K562 (cell line): ENCODE measurements around the gene PPIF. TPM values are rescaled to one million over a fixed set of nuclear protein-coding genes. Genes with fewer than 3 reads are reported as not detected.

Experiments
- ATAC-seq: fragments of 200-7000 bp; cut with Tn5 transposase; 3 replicates; pipeline ENCODE4 v1.9.1; 2020; ENCODE audit warnings: moderate library complexity
- BruUV-seq: library from RNA; stranded (reverse); fragments of 400-500 nt; replicated peaks from 2 replicates; lab custom pipeline; 2021; lab: Mats Ljungman, UMichigan
- CTCF ChIA-PET: fragments of 300-600 bp; formaldehyde crosslinking; extraction: SDS; loops from one replicate; lab custom pipeline; 2021; ENCODE audit warnings: low intra/inter-chr PET ratio; lab: Yijun Ruan, JAX
- POLR2A ChIA-PET: fragments of 300-600, 350-650 bp; sonication (Branson Sonifier 250); formaldehyde crosslinking; extraction: SDS; loops from one replicate; lab custom pipeline; 2021; ENCODE audit warnings: antibody characterized with exemption, inconsistent platforms; lab: Yijun Ruan, JAX
- DNase-seq, 4 experiments: peaks; one replicate each; pipeline versions ENCODE4 v3.0.0 to v3.0.0-alpha.2; 2011 to 2018; ENCODE audit warnings: low spot score in 3 of 4, mixed read lengths in 3 of 4; ENCODE audit errors: extremely low read depth in 1 of 4
- FAIRE-seq: peaks from 2 replicates; lab custom pipeline; 2011; peaks lifted over from hg19 to GRCh38; lab: Jason Lieb, UNC
- H2AFZ ChIP-seq: 2 replicates; pipeline ENCODE4 v1.6.0; 2011; ENCODE audit warnings: low read depth, low read length, control low read depth, inconsistent platforms
- H3K27ac ChIP-seq: fragments of 200-600 bp; 3 replicates; pipeline ENCODE4 v1.8.0; 2011; ENCODE audit warnings: low read depth, mild to moderate bottlenecking, control low read depth, inconsistent platforms, low read length, moderate library complexity, mixed read lengths; ENCODE audit errors: extremely low read depth
- H3K27me3 ChIP-seq, 2 experiments: fragments of 300-600 bp in 1 of 2; 2 replicates in 1 of 2; 3 replicates in 1 of 2; pipeline versions ENCODE4 v1.6.0 to v1.8.0; 2011; ENCODE audit warnings: inconsistent platforms in 2 of 2, low read length in 2 of 2, mild to moderate bottlenecking in 1 of 2, mixed read lengths in 1 of 2, moderate library complexity in 1 of 2; ENCODE audit not compliant: control insufficient read depth in 2 of 2, insufficient read depth in 2 of 2
- H3K36me3 ChIP-seq: fragments of 300-600 bp; 3 replicates; pipeline ENCODE4 v1.8.0; 2011; ENCODE audit warnings: mild to moderate bottlenecking, low read length, inconsistent platforms; ENCODE audit not compliant: control insufficient read depth, insufficient read depth
- H3K4me1 ChIP-seq, 2 experiments: fragments of 200-600 bp in 1 of 2; replicated peaks in 1 of 2; 2 replicates in 1 of 2; 3 replicates in 1 of 2; pipeline versions ENCODE4 v1.5.1 to v1.8.0; 2011; ENCODE audit warnings: inconsistent platforms in 2 of 2, low read length in 2 of 2, mild to moderate bottlenecking in 1 of 2, mixed read lengths in 1 of 2, moderate library complexity in 1 of 2; ENCODE audit not compliant: control insufficient read depth in 2 of 2, insufficient read depth in 2 of 2
- H3K4me2 ChIP-seq: 2 replicates; pipeline ENCODE4 v1.6.1; 2011; ENCODE audit warnings: low read length, control low read depth, inconsistent platforms, mixed read lengths; ENCODE audit not compliant: insufficient read depth
- H3K4me3 ChIP-seq: fragments of 200-600 bp; sonication (generic), shearing (Covaris generic); 2 replicates; pipeline ENCODE4 v1.5.1; 2016; ENCODE audit warnings: control low read depth, inconsistent platforms
- H3K79me2 ChIP-seq: fragments of 200-600 bp; 3 replicates; pipeline ENCODE4 v1.8.0; 2011; ENCODE audit warnings: low read length, inconsistent platforms; ENCODE audit not compliant: control insufficient read depth, insufficient read depth
- H3K9ac ChIP-seq, 2 experiments: 2 replicates each; pipeline versions ENCODE4 v1.6.0 to v1.6.1; 2011; ENCODE audit warnings: low read depth in 2 of 2, low read length in 2 of 2, control low read depth in 1 of 2, inconsistent platforms in 1 of 2, mild to moderate bottlenecking in 1 of 2, mixed read lengths in 1 of 2; ENCODE audit not compliant: insufficient read depth in 1 of 2
- H3K9me1 ChIP-seq: one replicate; pipeline ENCODE4 v1.6.0; 2011; ENCODE audit warnings: inconsistent platforms, mild to moderate bottlenecking, low read length, moderate library complexity; ENCODE audit not compliant: control insufficient read depth, insufficient read depth
- H3K9me3 ChIP-seq: replicated peaks from 2 replicates; pipeline ENCODE4 v1.5.1; 2011; ENCODE audit warnings: low read depth, low read length, inconsistent platforms; ENCODE audit not compliant: control insufficient read depth, insufficient read depth
- H4K20me1 ChIP-seq: replicated peaks from 2 replicates; pipeline ENCODE4 v1.6.1; 2011; ENCODE audit warnings: low read length, inconsistent platforms, mixed read lengths; ENCODE audit not compliant: control insufficient read depth, insufficient read depth
- CBFA2T3 ChIP-seq: fragments of 450-650 bp; IDR thresholded peaks from 2 replicates; pipeline ENCODE4 v1.6.1; 2017
- FIP1L1 ChIP-seq: fragments of 200-400 bp; formaldehyde crosslinking; IDR thresholded peaks from 2 replicates; pipeline ENCODE4 v1.6.1; 2018; ENCODE audit warnings: mild to moderate bottlenecking, low read depth, low read length; ENCODE audit not compliant: poor library complexity, severe bottlenecking
- FOS ChIP-seq: IDR thresholded peaks from 3 replicates; pipeline ENCODE4 v1.6.1; 2011; ENCODE audit not compliant: insufficient read length; ENCODE audit errors: extremely low read depth
- GABPB2 ChIP-seq: fragments of 250-450 bp; sonication (Bioruptor Pico); conservative IDR thresholded peaks from 2 replicates; pipeline ENCODE4 v1.5.1; 2021; ENCODE audit warnings: mild to moderate bottlenecking
- MED1 ChIP-seq: sonication (generic); formaldehyde crosslinking; IDR thresholded peaks from 2 replicates; pipeline ENCODE4 v1.8.1; 2023; ENCODE audit warnings: missing genetic modification reagents, borderline replicate concordance
- RBM25 ChIP-seq: fragments of 200-400 bp; formaldehyde crosslinking; IDR thresholded peaks from 2 replicates; pipeline ENCODE4 v1.6.1; 2018; ENCODE audit warnings: low read length, low read depth, moderate library complexity; ENCODE audit not compliant: severe bottlenecking
- TCF3 ChIP-seq: sonication (generic); formaldehyde crosslinking; IDR thresholded peaks from 2 replicates; pipeline ENCODE4 v1.4.0; 2020; ENCODE audit warnings: mild to moderate bottlenecking, missing genetic modification reagents
- TFAM ChIP-seq: fragments of 250-450 bp; sonication (Bioruptor Pico); conservative IDR thresholded peaks from 2 replicates; pipeline ENCODE4 v1.5.0; 2021; ENCODE audit warnings: mild to moderate bottlenecking, moderate library complexity
- XRCC5 ChIP-seq: fragments of 200-400 bp; formaldehyde crosslinking; IDR thresholded peaks from 2 replicates; pipeline ENCODE4 v1.6.1; 2017; ENCODE audit warnings: low read depth, mild to moderate bottlenecking, low read length
- ZBTB7A ChIP-seq: IDR thresholded peaks from 2 replicates; pipeline ENCODE4 v1.6.1; 2011; ENCODE audit warnings: low read depth, mild to moderate bottlenecking, low read length, moderate library complexity, borderline replicate concordance; ENCODE audit not compliant: control insufficient read depth
- WGBS: fragments of 100-300 bp; shearing (Covaris generic); methylation state at CpG from one replicate; pipeline ENCODE4 v1.1.6; 2016; ENCODE audit warnings: low coverage, mixed read lengths; ENCODE audit not compliant: insufficient coverage; ENCODE audit errors: missing lambda C conversion rate; 5-methylcytosine and 5-hydroxymethylcytosine counted together
- in situ Hi-C: fragments of 300-500 bp; cut with MboI; formaldehyde crosslinking; loops from 4 replicates; pipeline ENCODE4 v1.15.0; 2018; ENCODE audit warnings: inconsistent platforms, mixed read lengths
- intact Hi-C: fragments of 100-400 bp; cut with micrococcal nuclease; formaldehyde crosslinking; loops from 2 replicates; pipeline ENCODE4 v1.14.2; 2022
- polyA plus RNA-seq, 8 experiments: library from polyadenylated mRNA; depleted of rRNA in 4 of 8; stranded (reverse) in 5 of 8; unstranded in 3 of 8; fragments of >200 nt; fragmentation: Nextera tagmentation in 2 of 8; fragmentation: Illumina TruSeq in 1 of 8; extraction: Ambion mirVana in 2 of 8; extraction: Trizol in 1 of 8; gene quantifications; 2 replicates each; pipeline versions ENCODE4 v1.2.1 to v1.2.3, GENCODE V29; 2011 to 2014; ENCODE audit warnings: inconsistent platforms in 1 of 8, missing spikeins in 1 of 8
- total RNA-seq, 7 experiments: library from RNA; depleted of rRNA in 6 of 7; stranded (reverse); fragments of >200 nt in 6 of 7; fragmentation: Illumina TruSeq in 2 of 7; extraction: Trizol in 2 of 7; gene quantifications; 2 replicates each; pipeline versions ENCODE4 v1.2.1 to v1.2.3, GENCODE V29; 2011 to 2021; ENCODE audit warnings: low replicate concordance in 1 of 7
- TF ChIP-seq, protein P1 (sequence below): fragments of 450-650 bp; IDR thresholded peaks from 2 replicates; pipeline ENCODE4 v1.6.1; 2018; ENCODE audit not compliant: partially characterized antibody
- TF ChIP-seq, protein P2 (sequence below): sonication (generic); formaldehyde crosslinking; IDR thresholded peaks from 2 replicates; pipeline ENCODE4 v1.9.0; 2022; ENCODE audit warnings: mild to moderate bottlenecking, missing genetic modification reagents
- TF ChIP-seq, protein P3 (sequence below), 2 experiments: fragments of 450-650 bp in 1 of 2; sonication (generic) in 1 of 2; formaldehyde crosslinking; conservative IDR thresholded peaks; 2 replicates each; pipeline versions ENCODE4 v1.4.0 to v1.8.1; 2020 to 2022; ENCODE audit warnings: mild to moderate bottlenecking in 1 of 2, missing genetic modification reagents in 1 of 2
- TF ChIP-seq, protein P4 (sequence below): fragments of 250-450 bp; sonication (Bioruptor Pico); IDR thresholded peaks from 2 replicates; pipeline ENCODE4 v1.4.0; 2020; ENCODE audit warnings: mild to moderate bottlenecking

Gene PPIF
- total and polyA plus RNA-seq, 9 of the 15 experiments (the other 6 are each of a cell fraction or from before 2014, with no cell fraction given): 40.9 to 287 (median 117) TPM

DNA sequence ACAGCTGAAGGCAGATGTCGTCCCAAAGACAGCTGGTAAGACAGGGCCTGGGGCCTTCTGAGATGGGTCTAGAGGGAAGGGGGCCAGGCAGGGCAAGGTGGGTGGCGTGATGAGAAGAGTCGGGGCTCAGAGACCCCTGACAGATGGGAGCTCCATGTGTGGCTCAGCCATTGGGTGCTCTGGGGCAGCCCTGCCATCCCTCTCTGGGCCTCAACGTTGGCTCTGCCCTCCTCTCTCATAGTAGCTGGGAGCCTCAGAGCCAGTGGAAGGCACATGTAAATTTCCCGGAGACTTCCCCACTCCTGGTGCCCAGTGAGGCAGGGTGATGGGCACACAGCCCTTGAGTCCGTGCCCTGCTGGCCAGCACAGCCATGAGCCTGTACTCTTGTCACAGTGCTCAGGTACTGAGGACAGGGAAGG, 1.8 kb downstream of the PPIF start (continued):
- TF ChIP-seq, protein P1, sequence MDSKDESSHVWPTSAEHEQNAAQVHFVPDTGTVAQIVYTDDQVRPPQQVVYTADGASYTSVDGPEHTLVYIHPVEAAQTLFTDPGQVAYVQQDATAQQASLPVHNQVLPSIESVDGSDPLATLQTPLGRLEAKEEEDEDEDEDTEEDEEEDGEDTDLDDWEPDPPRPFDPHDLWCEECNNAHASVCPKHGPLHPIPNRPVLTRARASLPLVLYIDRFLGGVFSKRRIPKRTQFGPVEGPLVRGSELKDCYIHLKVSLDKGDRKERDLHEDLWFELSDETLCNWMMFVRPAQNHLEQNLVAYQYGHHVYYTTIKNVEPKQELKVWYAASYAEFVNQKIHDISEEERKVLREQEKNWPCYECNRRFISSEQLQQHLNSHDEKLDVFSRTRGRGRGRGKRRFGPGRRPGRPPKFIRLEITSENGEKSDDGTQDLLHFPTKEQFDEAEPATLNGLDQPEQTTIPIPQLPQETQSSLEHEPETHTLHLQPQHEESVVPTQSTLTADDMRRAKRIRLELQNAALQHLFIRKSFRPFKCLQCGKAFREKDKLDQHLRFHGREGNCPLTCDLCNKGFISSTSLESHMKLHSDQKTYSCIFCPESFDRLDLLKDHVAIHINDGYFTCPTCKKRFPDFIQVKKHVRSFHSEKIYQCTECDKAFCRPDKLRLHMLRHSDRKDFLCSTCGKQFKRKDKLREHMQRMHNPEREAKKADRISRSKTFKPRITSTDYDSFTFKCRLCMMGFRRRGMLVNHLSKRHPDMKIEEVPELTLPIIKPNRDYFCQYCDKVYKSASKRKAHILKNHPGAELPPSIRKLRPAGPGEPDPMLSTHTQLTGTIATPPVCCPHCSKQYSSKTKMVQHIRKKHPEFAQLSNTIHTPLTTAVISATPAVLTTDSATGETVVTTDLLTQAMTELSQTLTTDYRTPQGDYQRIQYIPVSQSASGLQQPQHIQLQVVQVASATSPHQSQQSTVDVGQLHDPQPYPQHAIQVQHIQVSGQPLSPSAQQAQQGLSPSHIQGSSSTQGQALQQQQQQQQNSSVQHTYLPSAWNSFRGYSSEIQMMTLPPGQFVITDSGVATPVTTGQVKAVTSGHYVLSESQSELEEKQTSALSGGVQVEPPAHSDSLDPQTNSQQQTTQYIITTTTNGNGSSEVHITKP: no peak
- TF ChIP-seq TFAM: no peak

DNA sequence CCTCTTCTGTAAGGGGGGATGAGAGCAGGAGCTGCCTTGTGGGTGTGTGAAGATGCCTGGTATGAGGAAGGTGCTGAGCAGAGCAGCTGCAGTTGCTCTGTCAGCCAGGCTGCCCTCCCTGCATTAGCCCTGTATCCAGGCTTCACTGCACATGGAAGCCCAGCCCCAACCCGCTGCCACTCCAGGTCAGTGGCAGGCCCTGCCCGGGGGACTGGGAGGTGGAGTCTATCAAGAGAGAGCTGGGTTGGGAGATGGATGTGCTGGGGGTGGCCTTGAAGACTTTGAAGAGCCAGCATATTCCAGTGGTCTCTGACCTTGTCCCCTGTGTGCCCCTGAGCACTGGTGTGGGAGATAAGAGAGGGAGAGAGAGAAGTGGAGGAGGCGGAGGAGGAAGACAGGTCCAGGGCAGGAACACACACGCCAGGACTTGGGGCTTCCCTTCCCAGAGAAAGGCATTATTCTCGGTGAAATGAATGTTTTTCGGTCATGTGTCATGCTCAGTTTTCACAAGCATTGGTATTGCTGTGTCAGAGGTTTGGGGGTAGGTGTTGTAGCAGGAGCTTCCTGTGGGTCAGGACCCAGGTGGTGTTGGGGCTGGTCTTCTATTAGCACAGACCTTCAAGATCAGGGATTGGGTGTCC, 2.6 kb downstream of the PPIF start:
- no TSS peak for BruUV-seq
- TF ChIP-seq ZBTB7A (peak; percentile 37; the same call in 1 of the 2 replicates), FOS (no peak), XRCC5 (no peak), MED1 (CRISPR knock-in tag) (0 out of 2 replicates have a peak, but pooled peaks have one; percentile 28), FIP1L1 (no peak), GABPB2 (CRISPR knock-in tag) (no peak), CBFA2T3 (peak; percentile 49), RBM25 (no peak), TCF3 (CRISPR knock-in tag) (0 out of 2 replicates have a peak, but pooled peaks have one; percentile 19)
- TF ChIP-seq, protein P2, sequence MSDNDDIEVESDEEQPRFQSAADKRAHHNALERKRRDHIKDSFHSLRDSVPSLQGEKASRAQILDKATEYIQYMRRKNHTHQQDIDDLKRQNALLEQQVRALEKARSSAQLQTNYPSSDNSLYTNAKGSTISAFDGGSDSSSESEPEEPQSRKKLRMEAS: peak; percentile 10
- TF ChIP-seq, protein P3, sequence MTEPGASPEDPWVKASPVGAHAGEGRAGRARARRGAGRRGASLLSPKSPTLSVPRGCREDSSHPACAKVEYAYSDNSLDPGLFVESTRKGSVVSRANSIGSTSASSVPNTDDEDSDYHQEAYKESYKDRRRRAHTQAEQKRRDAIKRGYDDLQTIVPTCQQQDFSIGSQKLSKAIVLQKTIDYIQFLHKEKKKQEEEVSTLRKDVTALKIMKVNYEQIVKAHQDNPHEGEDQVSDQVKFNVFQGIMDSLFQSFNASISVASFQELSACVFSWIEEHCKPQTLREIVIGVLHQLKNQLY (CRISPR knock-in tag; conservative IDR thresholded peaks at IDR 0.05): no peak
- TF ChIP-seq, protein P4, sequence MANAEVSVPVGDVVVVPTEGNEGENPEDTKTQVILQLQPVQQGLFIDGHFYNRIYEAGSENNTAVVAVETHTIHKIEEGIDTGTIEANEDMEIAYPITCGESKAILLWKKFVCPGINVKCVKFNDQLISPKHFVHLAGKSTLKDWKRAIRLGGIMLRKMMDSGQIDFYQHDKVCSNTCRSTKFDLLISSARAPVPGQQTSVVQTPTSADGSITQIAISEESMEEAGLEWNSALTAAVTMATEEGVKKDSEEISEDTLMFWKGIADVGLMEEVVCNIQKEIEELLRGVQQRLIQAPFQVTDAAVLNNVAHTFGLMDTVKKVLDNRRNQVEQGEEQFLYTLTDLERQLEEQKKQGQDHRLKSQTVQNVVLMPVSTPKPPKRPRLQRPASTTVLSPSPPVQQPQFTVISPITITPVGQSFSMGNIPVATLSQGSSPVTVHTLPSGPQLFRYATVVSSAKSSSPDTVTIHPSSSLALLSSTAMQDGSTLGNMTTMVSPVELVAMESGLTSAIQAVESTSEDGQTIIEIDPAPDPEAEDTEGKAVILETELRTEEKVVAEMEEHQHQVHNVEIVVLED (CRISPR knock-in tag): no peak

More for the DNA sequence above, 2.6 kb downstream of the PPIF start:
- Histone ChIP-seq H3K4me2 (peak overlapping the region; percentile 88), H3K27me3 (no peaks in the 10 kb centered on the region), H3K27ac (peak overlapping the region; percentile 17; the same call in 1 of the 3 replicates), H3K9ac (peak overlapping the region; percentile 95 to 99; a peak in 3 of 4 replicates), H3K9me3 (no peaks in the 10 kb centered on the region), H3K79me2 (peaks cover 39% of the 10 kb centered on the region), H3K4me1 (peaks cover 25 to 50% of the 10 kb centered on the region in 2 experiments), H2AFZ (no peak overlapping the region), H4K20me1 (peaks cover 25% of the 10 kb centered on the region), H3K4me3 (no peak overlapping the region; the same call in 1 of the 2 replicates), H3K9me1 (peaks cover 21% of the 10 kb centered on the region), H3K36me3 (peaks cover 67% of the 10 kb centered on the region)
- ChIA-PET POLR2A (interaction anchor here (0.5 to 1.5 kb wide), 4 partner anchors 13 to 222 kb away, joined by 3 to 9 read pairs (median 4); no protein-coding TSS in a partner anchor), CTCF (no interaction called here)
- WGBS: 69% methylated on average over 6 of the region's 6 CpGs
- ATAC-seq: no peak
- intact Hi-C loops: no loop called here
- no peak for FAIRE-seq
- DNase-seq: peak in 2 of 4 experiments; percentile 14 to 53
- in situ Hi-C loops: no loop called here
